Transverse colon (tissue), 4 donors: ENCODE results near the gene DGCR2. TPM values are rescaled to one million over a fixed set of nuclear protein-coding genes. Genes with fewer than 3 reads are reported as not detected.

Experiments used
- DNase-seq: peaks from one replicate; pipeline ENCODE4 v3.0.0-alpha.2; 2019
- H3K27ac ChIP-seq, 4 donors: fragments of 200-600 bp; sonication (generic); 2 replicates each; pipeline ENCODE4 v1.5.1; 2016 to 2018; ENCODE audit warnings: inconsistent platforms in 4 of 4
- H3K27me3 ChIP-seq: fragments of 200-600 bp; sonication (generic); 2 replicates; pipeline ENCODE4 v1.5.1; 2017; ENCODE audit warnings: inconsistent platforms
- H3K36me3 ChIP-seq, 4 donors: fragments of 200-600 bp; sonication (generic); 2 replicates each; pipeline ENCODE4 v1.5.1; 2017 to 2019; ENCODE audit warnings: inconsistent platforms in 4 of 4
- H3K4me1 ChIP-seq, 4 donors: fragments of 200-600 bp; sonication (generic); 2 replicates each; pipeline ENCODE4 v1.5.1; 2017 to 2020; ENCODE audit warnings: inconsistent platforms in 4 of 4
- H3K4me3 ChIP-seq, 4 donors: fragments of 200-600 bp; sonication (generic); 1 replicate in 1 of 4; 2 replicates in 3 of 4; pipeline versions ENCODE4 v1.5.1 to v1.6.1; 2017 to 2019; ENCODE audit warnings: inconsistent platforms in 4 of 4
- H3K9me3 ChIP-seq, 2 donors: fragments of 200-600 bp; sonication (generic); 2 replicates each; pipeline ENCODE4 v1.5.1; 2017 to 2019; ENCODE audit warnings: inconsistent platforms in 2 of 2
- EP300 ChIP-seq: sonication (generic); formaldehyde crosslinking; IDR thresholded peaks from one replicate; pipeline ENCODE4 v1.6.1; 2017; ENCODE audit warnings: antibody characterized with exemption, low read depth
- POLR2A ChIP-seq: fragments of 450-650 bp; IDR thresholded peaks from one replicate; pipeline ENCODE4 v1.6.1; 2016; ENCODE audit warnings: antibody characterized with exemption, mild to moderate bottlenecking, moderate library complexity
- POLR2AphosphoS5 ChIP-seq, 3 donors: sonication (generic); formaldehyde crosslinking; IDR thresholded peaks; one replicate each; pipeline ENCODE4 v1.6.1; 2016; ENCODE audit warnings: antibody characterized with exemption in 3 of 3
- WGBS, 2 donors: methylation state at CpG; one replicate each; pipeline ENCODE4 v1.1.5; 2018; ENCODE audit warnings: low coverage in 1 of 2; 5-methylcytosine and 5-hydroxymethylcytosine counted together
- in situ Hi-C, 4 donors: fragments of 200-750 bp; cut with MboI; loops; one replicate each; pipeline versions ENCODE4 v1.15.0 to v1.15.1; 2017; ENCODE audit warnings: low sequenced_read_pairs in 3 of 4, low pct_ligation_motif_present in 1 of 4, low pct_unique_long_range_greater_than_20kb in 1 of 4
- intact Hi-C: fragments of 100-400 bp; cut with DNase I; formaldehyde crosslinking; loops from one replicate; pipeline ENCODE4 v1.15.1; 2023; ENCODE audit warnings: low total_unique reads
- total RNA-seq, 4 donors: library from RNA; depleted of rRNA; stranded (reverse); fragments of >200 nt; gene quantifications; one replicate each; pipeline ENCODE4 v1.1.0, GENCODE V29; 2016
- TF ChIP-seq, protein P1 (sequence below), 5 experiments: fragments of 200-600 bp in 3 of 5; fragments of 450-650 bp in 2 of 5; sonication (generic) in 3 of 5; IDR thresholded peaks; 1 replicate in 2 of 5; 2 replicates in 3 of 5; pipeline ENCODE4 v1.5.1; 2016 to 2017; ENCODE audit warnings: antibody characterized with exemption in 5 of 5, inconsistent platforms in 3 of 5, mild to moderate bottlenecking in 2 of 5, moderate library complexity in 1 of 5

The DGCR2 gene
- total RNA-seq, 4 donors from 2014 or later: 71.6 to 106 (median 94.3) TPM

DNA sequence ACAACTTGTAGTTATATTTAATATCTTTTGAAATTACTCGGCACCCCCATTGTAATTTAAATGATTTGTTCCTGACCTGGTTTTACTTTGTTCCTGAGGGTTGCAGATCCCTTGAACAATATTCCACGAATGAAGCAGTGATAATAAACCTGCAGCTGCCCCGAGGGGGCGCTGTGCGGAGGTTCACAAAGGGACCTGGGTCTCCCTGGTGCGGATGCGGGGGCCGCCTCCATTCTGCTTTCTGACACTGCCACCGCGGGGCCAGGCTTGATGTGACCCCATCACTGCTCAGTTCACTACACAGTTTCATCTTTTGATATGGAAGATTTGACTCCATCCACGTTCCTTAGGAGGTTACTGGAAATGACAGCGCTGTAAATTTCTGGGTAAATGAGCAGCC lies 123.2 kb downstream of the DGCR2 start:
- Histone ChIP-seq H3K4me3 (no peak overlapping the region), H3K9me3 (no peaks in the 10 kb centered on the region), H3K36me3 (no peaks in the 10 kb centered on the region), H3K4me1 (no peaks in the 10 kb centered on the region), H3K27ac (no peak overlapping the region), H3K27me3 (peaks cover 45% of the 10 kb centered on the region)
- in situ Hi-C loops (loop anchor here in 1 of 4 donors (25.0 kb wide), 1 partner anchor 638 kb away; no protein-coding TSS in a partner anchor), intact Hi-C loops (no loop called here)
- no peak for TF ChIP-seq EP300
- TF ChIP-seq, protein P1, sequence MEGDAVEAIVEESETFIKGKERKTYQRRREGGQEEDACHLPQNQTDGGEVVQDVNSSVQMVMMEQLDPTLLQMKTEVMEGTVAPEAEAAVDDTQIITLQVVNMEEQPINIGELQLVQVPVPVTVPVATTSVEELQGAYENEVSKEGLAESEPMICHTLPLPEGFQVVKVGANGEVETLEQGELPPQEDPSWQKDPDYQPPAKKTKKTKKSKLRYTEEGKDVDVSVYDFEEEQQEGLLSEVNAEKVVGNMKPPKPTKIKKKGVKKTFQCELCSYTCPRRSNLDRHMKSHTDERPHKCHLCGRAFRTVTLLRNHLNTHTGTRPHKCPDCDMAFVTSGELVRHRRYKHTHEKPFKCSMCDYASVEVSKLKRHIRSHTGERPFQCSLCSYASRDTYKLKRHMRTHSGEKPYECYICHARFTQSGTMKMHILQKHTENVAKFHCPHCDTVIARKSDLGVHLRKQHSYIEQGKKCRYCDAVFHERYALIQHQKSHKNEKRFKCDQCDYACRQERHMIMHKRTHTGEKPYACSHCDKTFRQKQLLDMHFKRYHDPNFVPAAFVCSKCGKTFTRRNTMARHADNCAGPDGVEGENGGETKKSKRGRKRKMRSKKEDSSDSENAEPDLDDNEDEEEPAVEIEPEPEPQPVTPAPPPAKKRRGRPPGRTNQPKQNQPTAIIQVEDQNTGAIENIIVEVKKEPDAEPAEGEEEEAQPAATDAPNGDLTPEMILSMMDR (IDR thresholded peaks at IDR 0.05): no peak
- TF ChIP-seq POLR2AphosphoS5 (IDR thresholded peaks at IDR 0.05): no peak
- no peak for TF ChIP-seq POLR2A
- DNase-seq: no peak
- 50 to 63% methylated on average over 2 to 11 of the region's 12 CpGs for WGBS, 2 donors

DNA sequence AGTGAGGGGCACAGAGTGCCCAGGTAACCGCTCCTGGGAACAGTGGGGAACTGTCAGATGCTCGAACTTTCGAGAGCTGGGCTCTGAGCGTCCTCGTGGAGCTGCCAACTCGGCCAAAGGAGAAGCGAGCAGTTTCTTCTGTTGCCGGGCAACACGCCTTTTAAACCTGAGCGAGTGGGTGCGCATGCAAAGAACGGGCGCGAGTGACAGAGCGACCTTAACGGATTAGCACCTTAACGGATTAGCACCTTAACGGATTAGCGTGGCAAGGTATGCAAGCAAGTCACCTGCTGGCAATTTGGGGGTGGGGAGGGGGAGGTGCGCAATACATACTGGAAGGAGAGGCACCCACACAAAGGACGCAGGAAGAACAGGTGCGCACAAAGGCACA lies 124.3 kb downstream of the DGCR2 start:
- Histone ChIP-seq H3K27me3 (peaks cover 38% of the 10 kb centered on the region), H3K4me3 (no peak overlapping the region), H3K27ac (no peak overlapping the region), H3K9me3 (no peaks in the 10 kb centered on the region), H3K4me1 (no peaks in the 10 kb centered on the region), H3K36me3 (no peaks in the 10 kb centered on the region)
- WGBS, 2 donors: 62 to 80% methylated on average over 1 to 22 of the region's 22 CpGs
- TF ChIP-seq, protein P1 (IDR thresholded peaks at IDR 0.05): no peak
- TF ChIP-seq POLR2AphosphoS5 (IDR thresholded peaks at IDR 0.05): no peak
- TF ChIP-seq POLR2A: no peak
- no peak for TF ChIP-seq EP300
- in situ Hi-C loops: loop anchor here in 1 of 4 donors (25.0 kb wide), 1 partner anchor 639 kb away; no protein-coding TSS in a partner anchor
- intact Hi-C loops: no loop called here
- DNase-seq: no peak

DNA sequence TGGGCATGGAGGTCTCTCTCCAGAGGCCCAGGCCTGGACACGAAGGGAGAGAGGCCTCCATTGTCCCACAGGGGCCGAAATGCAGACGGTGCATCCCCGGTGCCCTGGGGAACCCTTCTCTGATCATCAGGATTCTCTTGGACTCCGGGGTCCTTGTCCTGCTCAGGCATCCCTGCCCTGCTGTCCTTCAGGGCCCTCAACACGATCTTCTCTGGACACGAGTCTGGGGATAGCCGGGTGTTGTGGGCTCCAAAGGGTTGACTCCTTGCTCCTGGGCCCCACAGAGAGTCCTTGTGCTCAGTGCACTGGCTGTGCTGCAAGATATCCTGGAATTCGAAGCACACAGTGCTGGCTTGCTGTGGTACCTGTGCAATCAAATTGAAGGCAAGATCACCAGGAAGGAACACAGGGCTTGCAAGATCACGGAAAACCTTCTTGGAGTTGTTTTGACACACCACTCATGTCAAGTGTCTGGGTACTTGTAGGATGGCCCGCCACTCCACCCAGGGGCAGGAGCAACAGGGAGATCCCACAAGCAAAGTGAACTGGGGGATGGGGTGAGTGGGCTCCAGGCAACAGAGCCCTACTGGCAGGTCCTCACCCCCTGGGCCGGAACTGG lies 124.8 kb downstream of the DGCR2 start:
- intact Hi-C loops: no loop called here
- Histone ChIP-seq H3K4me3 (no peak overlapping the region), H3K36me3 (no peaks in the 10 kb centered on the region), H3K27me3 (peaks cover 33% of the 10 kb centered on the region), H3K9me3 (no peaks in the 10 kb centered on the region), H3K27ac (no peak overlapping the region), H3K4me1 (no peaks in the 10 kb centered on the region)
- TF ChIP-seq EP300: no peak
- WGBS, 2 donors: 78% methylated on average over 12 of the region's 12 CpGs; no CpG with 5 or more reads in 1 of the 2 donors
- in situ Hi-C loops: loop anchor here in 1 of 4 donors (25.0 kb wide), 1 partner anchor 640 kb away; no protein-coding TSS in a partner anchor
- DNase-seq: no peak

DNA sequence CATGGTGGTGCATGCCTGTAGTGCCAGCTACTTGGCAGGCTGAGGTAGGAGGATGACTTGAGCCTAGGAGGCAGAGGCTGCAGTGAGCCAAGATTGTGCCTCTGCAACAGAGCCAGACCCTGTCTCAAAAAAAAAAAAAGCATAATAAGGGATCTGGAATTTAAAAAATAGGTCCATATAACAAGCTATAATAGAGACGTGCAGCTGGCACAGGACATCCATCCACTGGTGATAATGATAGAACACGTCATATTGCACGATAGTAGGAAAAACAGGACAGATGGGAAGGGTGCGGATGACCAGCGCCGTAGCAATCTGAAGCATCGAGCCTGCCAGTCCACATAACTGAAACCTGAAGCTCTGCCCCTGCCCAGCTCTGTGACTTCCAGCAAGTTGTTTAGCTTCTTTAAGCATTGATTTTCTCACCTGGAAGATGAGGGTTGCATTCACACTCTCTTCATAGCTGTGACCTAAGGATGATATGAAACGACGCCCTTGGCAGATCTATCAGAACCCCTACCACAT lies 125.8 kb downstream of the DGCR2 start:
- Histone ChIP-seq H3K27ac (no peak overlapping the region), H3K4me3 (no peak overlapping the region), H3K27me3 (peaks cover 28% of the 10 kb centered on the region), H3K36me3 (no peaks in the 10 kb centered on the region), H3K4me1 (no peaks in the 10 kb centered on the region), H3K9me3 (no peaks in the 10 kb centered on the region)
- no peak for DNase-seq
- WGBS, 2 donors: 80 to 84% methylated on average over 5 to 9 of the region's 9 CpGs
- TF ChIP-seq POLR2A (no peak), POLR2AphosphoS5 (IDR thresholded peaks at IDR 0.05) (no peak), EP300 (no peak)
- TF ChIP-seq, protein P1 (IDR thresholded peaks at IDR 0.05): no peak
- in situ Hi-C loops (loop anchor here in 1 of 4 donors (25.0 kb wide), 1 partner anchor 641 kb away; no protein-coding TSS in a partner anchor), intact Hi-C loops (no loop called here)
